ENCODE measurements around the gene PTGIS.

PTGIS gene

GRCh38 chr20:49470922-49471321, 97.0 kb downstream of the PTGIS start:
- DNase-seq (ENCODE audit: low spot score): no peak

GRCh38 chr20:49469060-49469459, 98.9 kb downstream of the PTGIS start:
- no peak for DNase-seq (ENCODE audit: low spot score)

GRCh38 chr20:49468412-49468811, 99.5 kb downstream of the PTGIS start:
- no peak for DNase-seq (ENCODE audit: low spot score)

GRCh38 chr20:49466114-49466912, 101.6 kb downstream of the PTGIS start:
- DNase-seq (ENCODE audit: low spot score): no peak

GRCh38 chr20:49464556-49464955, 103.4 kb downstream of the PTGIS start:
- no peak for DNase-seq (ENCODE audit: low spot score)

- no peak for DNase-seq (ENCODE audit: low spot score)
Measured at GRCh38 chr20:49462626-49463025, 105.3 kb downstream of the PTGIS start.

GRCh38 chr20:49461894-49462620, 105.9 kb downstream of the PTGIS start:
- no peak for DNase-seq (ENCODE audit: low spot score)

GRCh38 chr20:49460916-49461315, 107.0 kb downstream of the PTGIS start:
- DNase-seq (ENCODE audit: low spot score): no peak

GRCh38 chr20:49460131-49460530, 107.8 kb downstream of the PTGIS start:
- DNase-seq (ENCODE audit: low spot score): no peak

GRCh38 chr20:49459684-49460083, 108.3 kb downstream of the PTGIS start:
- DNase-seq (ENCODE audit: low spot score): no peak

GRCh38 chr20:49457444-49457843, 110.5 kb downstream of the PTGIS start:
- no peak for DNase-seq (ENCODE audit: low spot score)

GRCh38 chr20:49456646-49457045, 111.3 kb downstream of the PTGIS start:
- no peak for DNase-seq (ENCODE audit: low spot score)

- DNase-seq (ENCODE audit: low spot score): no peak
Measured at GRCh38 chr20:49455691-49456090, 112.2 kb downstream of the PTGIS start.

All from GM03348 (cell line).